Esophagus muscularis mucosa (tissue), 4 donors: Measurements from ENCODE around the gene DISC1. TPM values are rescaled to one million over a fixed set of nuclear protein-coding genes. Genes with fewer than 3 reads are reported as not detected.

Source experiments
- DNase-seq: peaks from one replicate; pipeline ENCODE4 v3.0.0-alpha.2; 2017; ENCODE audit errors: extremely low spot score
- H3K27ac ChIP-seq, 4 donors: fragments of 200-600 bp; sonication (generic); replicated peaks in 1 of 4; 1 replicate in 3 of 4; 2 replicates in 1 of 4; pipeline ENCODE4 v1.5.1; 2016 to 2019; ENCODE audit warnings: mild to moderate bottlenecking in 1 of 4
- H3K27me3 ChIP-seq, 4 donors: fragments of 200-600 bp; sonication (generic); one replicate each; pipeline versions ENCODE4 v1.5.1 to v1.6.0; 2016 to 2019
- H3K36me3 ChIP-seq, 4 donors: fragments of 200-600 bp; sonication (generic); one replicate each; pipeline ENCODE4 v1.5.1; 2016 to 2019
- H3K4me1 ChIP-seq, 4 donors: fragments of 200-600 bp; sonication (generic); one replicate each; pipeline ENCODE4 v1.5.1; 2016 to 2019
- H3K4me3 ChIP-seq, 4 donors: fragments of 200-600 bp; sonication (generic); 1 replicate in 2 of 4; 2 replicates in 2 of 4; pipeline ENCODE4 v1.5.1; 2016 to 2019; ENCODE audit warnings: mild to moderate bottlenecking in 4 of 4, moderate library complexity in 1 of 4
- H3K9me3 ChIP-seq, 4 donors: fragments of 200-600 bp; sonication (generic); 1 replicate in 3 of 4; 2 replicates in 1 of 4; pipeline ENCODE4 v1.5.1; 2016 to 2019
- EP300 ChIP-seq: sonication (generic); formaldehyde crosslinking; IDR thresholded peaks from one replicate; pipeline ENCODE4 v1.6.1; 2017; ENCODE audit warnings: antibody characterized with exemption
- POLR2A ChIP-seq: fragments of 450-650 bp; IDR thresholded peaks from one replicate; pipeline ENCODE4 v1.6.1; 2017; ENCODE audit warnings: antibody characterized with exemption, moderate library complexity, mild to moderate bottlenecking, low read depth
- POLR2AphosphoS5 ChIP-seq, 2 donors: sonication (generic); formaldehyde crosslinking; IDR thresholded peaks; one replicate each; pipeline ENCODE4 v1.6.1; 2017; ENCODE audit warnings: antibody characterized with exemption in 2 of 2
- WGBS: methylation state at CpG from one replicate; pipeline ENCODE4 v1.1.5; 2018; 5-methylcytosine and 5-hydroxymethylcytosine counted together
- intact Hi-C: fragments of 100-400 bp; cut with DNase I; formaldehyde crosslinking; loops from one replicate; pipeline ENCODE4 v1.15.1; 2023
- total RNA-seq, 4 donors: library from RNA; depleted of rRNA; stranded (reverse); fragments of >200 nt; gene quantifications; one replicate each; pipeline versions ENCODE4 v1.1.0 to v1.2.1, GENCODE V29; 2016
- TF ChIP-seq, protein P1 (sequence below), 3 experiments: fragments of 200-600 bp in 2 of 3; fragments of 450-650 bp in 1 of 3; sonication (generic) in 2 of 3; IDR thresholded peaks; one replicate each; pipeline ENCODE4 v1.5.1; 2017 to 2019; ENCODE audit warnings: antibody characterized with exemption in 3 of 3, mild to moderate bottlenecking in 2 of 3, moderate library complexity in 1 of 3

The DISC1 gene
- total RNA-seq, 4 donors from 2014 or later, result 5.3 to 6.6 (median 6.2) TPM

DNA sequence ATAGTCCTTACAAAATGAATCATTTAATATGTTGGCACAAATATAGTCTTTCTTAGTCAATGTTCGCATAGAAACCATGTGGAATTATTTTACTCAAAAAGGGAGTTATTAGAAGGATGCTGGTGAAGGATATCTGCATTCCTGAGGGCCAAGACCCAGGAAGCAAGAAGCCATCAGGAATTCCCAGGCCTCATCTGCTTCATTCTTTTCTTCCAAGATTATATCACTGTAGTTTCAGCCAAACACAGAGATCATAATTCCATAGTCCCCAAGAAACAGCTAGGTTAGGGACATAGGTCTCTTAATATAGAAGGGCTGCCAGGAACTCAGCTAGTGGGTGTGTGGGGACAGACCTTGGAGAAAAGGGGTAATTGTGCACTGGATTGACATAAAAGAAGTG, 28.6 kb upstream of the DISC1 start:
- H3K4me1 ChIP-seq, result peaks cover 6 to 26% (median 25%) of the 10 kb centered on the region in 4 donors
- no peak for DNase-seq
- no peak overlapping the region for H3K27ac ChIP-seq
- no peaks in the 10 kb centered on the region for H3K36me3 ChIP-seq
- intact Hi-C loops, result no loop called here
- H3K27me3 ChIP-seq, result no peaks in the 10 kb centered on the region
- 69% methylated on average over 1 of the region's 1 CpG for WGBS
- TF ChIP-seq EP300, result no peak
- TF ChIP-seq POLR2A, result no peak
- TF ChIP-seq, protein P1, sequence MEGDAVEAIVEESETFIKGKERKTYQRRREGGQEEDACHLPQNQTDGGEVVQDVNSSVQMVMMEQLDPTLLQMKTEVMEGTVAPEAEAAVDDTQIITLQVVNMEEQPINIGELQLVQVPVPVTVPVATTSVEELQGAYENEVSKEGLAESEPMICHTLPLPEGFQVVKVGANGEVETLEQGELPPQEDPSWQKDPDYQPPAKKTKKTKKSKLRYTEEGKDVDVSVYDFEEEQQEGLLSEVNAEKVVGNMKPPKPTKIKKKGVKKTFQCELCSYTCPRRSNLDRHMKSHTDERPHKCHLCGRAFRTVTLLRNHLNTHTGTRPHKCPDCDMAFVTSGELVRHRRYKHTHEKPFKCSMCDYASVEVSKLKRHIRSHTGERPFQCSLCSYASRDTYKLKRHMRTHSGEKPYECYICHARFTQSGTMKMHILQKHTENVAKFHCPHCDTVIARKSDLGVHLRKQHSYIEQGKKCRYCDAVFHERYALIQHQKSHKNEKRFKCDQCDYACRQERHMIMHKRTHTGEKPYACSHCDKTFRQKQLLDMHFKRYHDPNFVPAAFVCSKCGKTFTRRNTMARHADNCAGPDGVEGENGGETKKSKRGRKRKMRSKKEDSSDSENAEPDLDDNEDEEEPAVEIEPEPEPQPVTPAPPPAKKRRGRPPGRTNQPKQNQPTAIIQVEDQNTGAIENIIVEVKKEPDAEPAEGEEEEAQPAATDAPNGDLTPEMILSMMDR (IDR thresholded peaks at IDR 0.05), result no peak
- TF ChIP-seq POLR2AphosphoS5 (IDR thresholded peaks at IDR 0.05), result no peak
- H3K9me3 ChIP-seq, result no peaks in the 10 kb centered on the region
- no peak overlapping the region for H3K4me3 ChIP-seq

GRCh38 chr1:231600458-231600976, 26.1 kb upstream of the DISC1 start:
- 18% methylated on average over 7 of the region's 7 CpGs for WGBS
- TF ChIP-seq POLR2A (no peak), POLR2AphosphoS5 (IDR thresholded peaks at IDR 0.05) (no peak), EP300 (no peak)
- TF ChIP-seq, protein P1 (IDR thresholded peaks at IDR 0.05), result no peak
- H3K27me3 ChIP-seq, result no peaks in the 10 kb centered on the region
- no peak for DNase-seq
- no peak overlapping the region for H3K4me3 ChIP-seq
- intact Hi-C loops, result loop anchor here (5.0 kb wide), 1 partner anchor 173 kb away; no protein-coding TSS in a partner anchor
- H3K9me3 ChIP-seq, result no peaks in the 10 kb centered on the region
- H3K27ac ChIP-seq, result peak overlapping the region; percentile 29 to 63 (median 44)
- H3K36me3 ChIP-seq, result no peaks in the 10 kb centered on the region
- H3K4me1 ChIP-seq, result peaks cover 6 to 35% (median 25%) of the 10 kb centered on the region in 4 donors

DNA sequence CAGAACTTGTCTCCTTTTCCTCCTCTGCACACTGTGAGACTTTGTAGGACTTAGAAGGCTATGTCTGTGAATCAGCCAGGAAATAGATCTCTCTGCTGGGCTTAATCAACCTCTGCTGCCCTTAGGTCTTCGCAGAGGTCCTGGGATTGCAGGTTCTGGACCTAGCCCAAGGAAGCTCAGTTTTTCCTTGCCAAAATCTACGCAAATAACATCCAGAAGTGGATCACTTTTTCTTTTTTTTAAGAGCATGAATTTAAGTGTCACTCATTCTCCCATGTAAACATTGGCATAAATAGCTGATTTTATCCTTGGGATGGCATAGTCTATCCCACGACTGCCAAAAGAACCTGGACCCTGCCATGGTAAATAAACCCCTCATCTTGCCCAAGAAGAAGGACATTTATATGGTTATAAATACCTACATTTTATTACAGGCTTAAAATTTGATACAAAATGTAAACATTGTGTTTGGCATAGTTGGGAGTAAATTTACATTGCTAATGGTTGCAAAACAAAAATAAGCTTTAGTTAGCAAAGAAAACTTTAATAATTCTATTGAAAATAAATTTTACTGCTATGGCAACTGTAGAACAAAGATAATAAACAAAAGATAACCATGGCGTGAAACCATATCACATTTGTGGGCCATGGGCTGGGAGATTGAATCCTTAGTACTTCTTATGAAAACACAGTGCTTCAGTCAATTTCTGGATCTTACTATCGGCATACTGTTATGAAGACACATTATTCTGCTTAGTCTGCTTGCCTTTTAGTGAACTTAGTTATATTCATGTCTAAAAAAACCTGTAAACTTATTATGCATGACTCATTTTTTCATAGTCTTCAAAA, 24.5 kb upstream of the DISC1 start:
- 40% methylated on average over 5 of the region's 5 CpGs for WGBS
- intact Hi-C loops, result loop anchor here (5.0 kb wide), 1 partner anchor 175 kb away; no protein-coding TSS in a partner anchor
- H3K27ac ChIP-seq, result no peak overlapping the region
- DNase-seq, result no peak
- no peak overlapping the region for H3K4me3 ChIP-seq
- H3K27me3 ChIP-seq, result no peaks in the 10 kb centered on the region
- H3K4me1 ChIP-seq, result peaks cover 6 to 35% (median 25%) of the 10 kb centered on the region in 4 donors
- H3K9me3 ChIP-seq, result no peaks in the 10 kb centered on the region
- no peaks in the 10 kb centered on the region for H3K36me3 ChIP-seq
- TF ChIP-seq POLR2AphosphoS5 (IDR thresholded peaks at IDR 0.05), result peak in 1 of 2 donors; percentile 8
- TF ChIP-seq EP300, result no peak

- WGBS, result 90% methylated on average over 4 of the region's 4 CpGs
- intact Hi-C loops, result loop anchor here (5.0 kb wide), 1 partner anchor 175 kb away; no protein-coding TSS in a partner anchor
- no peak for DNase-seq
- Histone ChIP-seq H3K4me1 (peaks cover 6 to 35% (median 25%) of the 10 kb centered on the region in 4 donors), H3K27ac (no peak overlapping the region), H3K27me3 (no peaks in the 10 kb centered on the region), H3K9me3 (no peaks in the 10 kb centered on the region), H3K36me3 (no peaks in the 10 kb centered on the region), H3K4me3 (no peak overlapping the region)
- TF ChIP-seq EP300, result no peak
- TF ChIP-seq POLR2AphosphoS5 (IDR thresholded peaks at IDR 0.05), result no peak
- no peak for TF ChIP-seq POLR2A
- TF ChIP-seq, protein P1 (IDR thresholded peaks at IDR 0.05), result no peak
Observed at GRCh38 chr1:231602673-231602984, 24.0 kb upstream of the DISC1 start.

GRCh38 chr1:231603598-231604275, 22.9 kb upstream of the DISC1 start:
- no peak for TF ChIP-seq POLR2AphosphoS5 (IDR thresholded peaks at IDR 0.05)
- TF ChIP-seq, protein P1 (IDR thresholded peaks at IDR 0.05), result peak; percentile 73 to 86 (median 81)
- DNase-seq, result no peak
- Histone ChIP-seq H3K27ac (peak overlapping the region in 1 of 4 donors; percentile 42), H3K4me1 (peaks cover 6 to 35% (median 25%) of the 10 kb centered on the region in 4 donors), H3K27me3 (no peaks in the 10 kb centered on the region), H3K9me3 (no peaks in the 10 kb centered on the region), H3K36me3 (no peaks in the 10 kb centered on the region), H3K4me3 (peak overlapping the region; percentile 44 to 54 (median 53))
- intact Hi-C loops, result loop anchor here (5.0 kb wide), 1 partner anchor 176 kb away; no protein-coding TSS in a partner anchor
- 33% methylated on average over 8 of the region's 8 CpGs for WGBS
